MCF 10A (cell line): ENCODE data around the gene PKLR. TPM values are rescaled to one million over a fixed set of nuclear protein-coding genes. Genes with fewer than 3 reads are reported as not detected.

Source experiments
- BruUV-seq: library from RNA; stranded (reverse); fragments of 400-500 nt; replicated peaks from 2 replicates; lab custom pipeline; 2021; lab: Mats Ljungman, UMichigan
- CTCF ChIA-PET: fragments of 300-600 bp; sonication (Branson Sonifier 250); formaldehyde crosslinking; extraction: SDS; loops from one replicate; lab custom pipeline; 2021; ENCODE audit warnings: antibody characterized with exemption, inconsistent platforms; lab: Yijun Ruan, JAX
- POLR2A ChIA-PET: fragments of 300-600, 350-650 bp; sonication (Branson Sonifier 250); formaldehyde crosslinking; extraction: SDS; loops from one replicate; lab custom pipeline; 2020; ENCODE audit warnings: antibody characterized with exemption, inconsistent platforms; lab: Yijun Ruan, JAX
- DNase-seq: peaks from one replicate; pipeline ENCODE4 v3.0.0-alpha.2; 2018; ENCODE audit not compliant: unreplicated experiment
- H3K27ac Mint-ChIP-seq: one replicate; pipeline ENCODE4 v1.8.0; 2022; ENCODE audit warnings: mild to moderate bottlenecking, low read depth, mixed read lengths; ENCODE audit not compliant: unreplicated experiment
- H3K27me3 Mint-ChIP-seq: one replicate; pipeline ENCODE4 v1.8.0; 2022; ENCODE audit warnings: mixed read lengths; ENCODE audit not compliant: insufficient read depth, unreplicated experiment
- H3K36me3 Mint-ChIP-seq: one replicate; pipeline ENCODE4 v1.8.0; 2022; ENCODE audit warnings: mild to moderate bottlenecking, moderate library complexity, mixed read lengths; ENCODE audit not compliant: insufficient read depth, unreplicated experiment
- H3K4me1 Mint-ChIP-seq: one replicate; pipeline ENCODE4 v1.8.0; 2022; ENCODE audit warnings: mixed read lengths; ENCODE audit not compliant: insufficient read depth, unreplicated experiment
- H3K4me3 Mint-ChIP-seq: one replicate; pipeline ENCODE4 v1.8.0; 2022; ENCODE audit warnings: mild to moderate bottlenecking, moderate library complexity, mixed read lengths; ENCODE audit not compliant: unreplicated experiment
- H3K9me3 Mint-ChIP-seq: one replicate; pipeline ENCODE4 v1.8.0; 2022; ENCODE audit warnings: mixed read lengths; ENCODE audit not compliant: unreplicated experiment
- CTCF ChIP-seq: fragments of 200-600 bp; IDR thresholded peaks from one replicate; pipeline ENCODE4 v1.8.0; 2022; ENCODE audit warnings: antibody characterized with exemption, mild to moderate bottlenecking; ENCODE audit not compliant: unreplicated experiment
- intact Hi-C: fragments of 100-400 bp; cut with micrococcal nuclease; formaldehyde crosslinking; loops from 2 replicates; pipeline ENCODE4 v1.14.1; 2022
- total RNA-seq: library from RNA; stranded (reverse); gene quantifications from 2 replicates; pipeline ENCODE4 v1.2.3, GENCODE V29; 2022

Gene PKLR
- total RNA-seq, 1 experiment from 2014 or later = not detected

- H3K27me3 Mint-ChIP-seq = peaks cover 29% of the 10 kb centered on the region
- H3K9me3 Mint-ChIP-seq = no peaks in the 10 kb centered on the region
- no peak overlapping the region for H3K4me3 Mint-ChIP-seq
- intact Hi-C loops = no loop called here
- H3K36me3 Mint-ChIP-seq = no peaks in the 10 kb centered on the region
- TF ChIP-seq CTCF = no peak
- CTCF ChIA-PET = interaction anchor here (0.5 to 1.4 kb wide), 3 partner anchors 11 to 723 kb away, joined by 3 to 10 read pairs (median 3); no protein-coding TSS in a partner anchor
- DNase-seq = no peak
- BruUV-seq = no TSS peak
- POLR2A ChIA-PET = no interaction called here
- H3K27ac Mint-ChIP-seq = no peak overlapping the region
- no peaks in the 10 kb centered on the region for H3K4me1 Mint-ChIP-seq
These were observed 4.6 kb downstream of the PKLR start for GRCh38 chr1:155296661-155297060.

- peaks cover 34% of the 10 kb centered on the region for H3K27me3 Mint-ChIP-seq
- H3K4me3 Mint-ChIP-seq = no peak overlapping the region
- no peak for DNase-seq
- TF ChIP-seq CTCF = no peak
- intact Hi-C loops = no loop called here
- H3K36me3 Mint-ChIP-seq = no peaks in the 10 kb centered on the region
- H3K9me3 Mint-ChIP-seq = no peaks in the 10 kb centered on the region
- H3K27ac Mint-ChIP-seq = no peak overlapping the region
- CTCF ChIA-PET = interaction anchor here (0.7 to 1.2 kb wide), 4 partner anchors 16 to 806 kb away, joined by 3 read pairs; no protein-coding TSS in a partner anchor
- no TSS peak for BruUV-seq
- no peaks in the 10 kb centered on the region for H3K4me1 Mint-ChIP-seq
- POLR2A ChIA-PET = no interaction called here
These were observed 5.3 kb downstream of the PKLR start for GRCh38 chr1:155295942-155296267.

GRCh38 chr1:155295183-155295941, 5.9 kb downstream of the PKLR start:
- DNase-seq = no peak
- no TSS peak for BruUV-seq
- Mint-ChIP-seq H3K4me3 (no peak overlapping the region), H3K36me3 (no peaks in the 10 kb centered on the region), H3K9me3 (no peaks in the 10 kb centered on the region), H3K27ac (no peak overlapping the region), H3K27me3 (peaks cover 34% of the 10 kb centered on the region), H3K4me1 (no peaks in the 10 kb centered on the region)
- no peak for TF ChIP-seq CTCF
- intact Hi-C loops = no loop called here
- ChIA-PET POLR2A (no interaction called here), CTCF (interaction anchor here (0.7 to 1.2 kb wide), 3 partner anchors 16 to 805 kb away, joined by 3 read pairs; no protein-coding TSS in a partner anchor)

- CTCF ChIA-PET = interaction anchor here (1.2 kb wide), 1 partner anchor 15 kb away, joined by 3 read pairs; no protein-coding TSS in a partner anchor
- no peaks in the 10 kb centered on the region for H3K36me3 Mint-ChIP-seq
These were observed 6.6 kb downstream of the PKLR start for GRCh38 chr1:155294520-155295182.

More at GRCh38 chr1:155294520-155295182, 6.6 kb downstream of the PKLR start:
- POLR2A ChIA-PET = no interaction called here
- DNase-seq = no peak
- H3K4me3 Mint-ChIP-seq = no peak overlapping the region
- BruUV-seq = no TSS peak
- H3K27ac Mint-ChIP-seq = no peak overlapping the region
- H3K27me3 Mint-ChIP-seq = peaks cover 34% of the 10 kb centered on the region
- no peak for TF ChIP-seq CTCF
- intact Hi-C loops = no loop called here
- no peaks in the 10 kb centered on the region for H3K9me3 Mint-ChIP-seq
- H3K4me1 Mint-ChIP-seq = no peaks in the 10 kb centered on the region
